Gastrocnemius medialis (tissue), 4 donors: Measurements from ENCODE around the gene CDC5L. TPM values are rescaled to one million over a fixed set of nuclear protein-coding genes. Genes with fewer than 3 reads are reported as not detected.

ENCODE experiments used
- ATAC-seq, 2 donors: fragments of 150-250 bp; one replicate each; pipeline ENCODE4 v1.9.1; 2016
- DNase-seq, 2 donors: peaks; one replicate each; pipeline ENCODE4 v3.0.0-alpha.2; 2019
- H3K27ac ChIP-seq, 4 donors: fragments of 200-600 bp; sonication (generic); 1 replicate in 1 of 4; 2 replicates in 3 of 4; pipeline ENCODE4 v1.5.1; 2016 to 2018; ENCODE audit warnings: mild to moderate bottlenecking in 2 of 4, moderate library complexity in 1 of 4
- H3K27me3 ChIP-seq, 3 donors: fragments of 200-600 bp; sonication (generic) in 2 of 3; 1 replicate in 1 of 3; 2 replicates in 2 of 3; pipeline versions ENCODE4 v1.5.1 to v1.6.0; 2016 to 2019; ENCODE audit warnings: mild to moderate bottlenecking in 1 of 3, moderate library complexity in 1 of 3
- H3K36me3 ChIP-seq, 2 donors: fragments of 200-600 bp; sonication (generic) in 1 of 2; one replicate each; pipeline ENCODE4 v1.5.1; 2017 to 2018
- H3K4me1 ChIP-seq, 2 donors: fragments of 200-600 bp; sonication (generic) in 1 of 2; one replicate each; pipeline ENCODE4 v1.5.1; 2016 to 2017; ENCODE audit warnings: mild to moderate bottlenecking in 2 of 2
- H3K4me3 ChIP-seq, 4 donors: fragments of 200-600 bp; sonication (generic) in 3 of 4; 1 replicate in 1 of 4; 2 replicates in 3 of 4; pipeline ENCODE4 v1.5.1; 2016 to 2019; ENCODE audit warnings: mild to moderate bottlenecking in 2 of 4
- H3K9me3 ChIP-seq, 3 donors: fragments of 200-600 bp; sonication (generic) in 2 of 3; 1 replicate in 1 of 3; 2 replicates in 2 of 3; pipeline ENCODE4 v1.5.1; 2016 to 2019
- POLR2A ChIP-seq, 2 donors: fragments of 450-650 bp; IDR thresholded peaks; one replicate each; pipeline ENCODE4 v1.6.1; 2017; ENCODE audit warnings: antibody characterized with exemption in 2 of 2, mild to moderate bottlenecking in 2 of 2, moderate library complexity in 2 of 2
- in situ Hi-C, 4 donors: fragments of 200-750 bp; cut with MboI; loops; one replicate each; pipeline versions ENCODE4 v1.15.0 to v1.8.0; 2017; ENCODE audit warnings: low sequenced_read_pairs in 4 of 4
- intact Hi-C: fragments of 100-400 bp; cut with DNase I; formaldehyde crosslinking; loops from one replicate; pipeline ENCODE4 v1.15.1; 2023; ENCODE audit warnings: low total_unique reads
- total RNA-seq, 4 donors: library from RNA; depleted of rRNA; stranded (reverse); fragments of >200 nt; gene quantifications; one replicate each; pipeline versions ENCODE4 v1.1.0 to v1.2.3, GENCODE V29; 2016
- TF ChIP-seq, protein P1 (sequence below), 5 experiments: fragments of 450-650 bp in 3 of 5; fragments of 200-600 bp in 2 of 5; sonication (generic) in 2 of 5; IDR thresholded peaks in 4 of 5; conservative IDR thresholded peaks in 1 of 5; 1 replicate in 4 of 5; 2 replicates in 1 of 5; pipeline ENCODE4 v1.5.1; 2016 to 2019; ENCODE audit warnings: antibody characterized with exemption in 5 of 5, mild to moderate bottlenecking in 3 of 5, moderate library complexity in 3 of 5

The CDC5L gene
- total RNA-seq: 10 to 100 TPM; 26.3 to 30.3 (median 27.7) TPM

DNA sequence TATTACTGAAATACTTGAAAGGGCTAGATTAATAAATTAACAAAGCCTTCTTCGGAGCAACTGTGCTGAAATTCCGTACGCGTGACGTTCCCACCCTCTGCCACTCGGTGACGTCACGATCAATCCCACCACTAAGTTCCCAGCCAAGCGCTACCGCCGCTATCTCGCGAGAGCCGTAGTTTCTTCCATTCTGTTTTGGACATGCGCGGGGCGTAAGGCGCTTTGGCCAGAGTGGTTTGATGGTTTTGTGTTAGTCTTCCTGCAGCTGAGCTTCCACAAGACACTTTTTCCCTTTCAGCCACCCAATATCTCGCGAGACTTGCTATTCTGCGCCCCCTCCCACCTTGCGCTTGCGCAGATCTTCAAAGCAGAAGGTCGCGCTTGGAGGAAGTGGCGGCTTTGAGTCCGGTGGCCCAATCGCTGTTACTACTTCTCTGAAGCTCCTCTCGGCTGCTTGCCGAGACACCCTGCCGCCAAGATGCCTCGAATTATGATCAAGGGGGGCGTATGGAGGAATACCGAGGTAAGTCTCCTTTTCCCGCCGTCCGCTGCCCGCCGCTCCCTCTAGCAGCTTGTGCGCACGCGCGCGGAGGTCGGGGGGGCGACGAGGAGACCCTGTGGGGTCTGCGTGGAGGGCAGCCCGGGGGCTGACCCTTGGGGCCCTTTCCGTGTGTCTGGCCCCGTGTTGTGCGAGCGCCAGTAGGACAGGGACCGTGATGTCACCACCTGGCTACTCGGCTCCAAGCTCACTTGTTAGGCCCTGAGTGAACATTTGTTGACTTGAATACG, at the start of gene CDC5L:
Gene CDC5L, plus strand, starts transcription at position 361 of the 789 bp plus-strand sequence. Its CDS starts 118 bp downstream, at position 479.
- in situ Hi-C loops (no loop called here), intact Hi-C loops (loop anchor here (1.0 kb wide), 1 partner anchor 74 kb away; the partner anchor contains the start of gene AARS2)
- ATAC-seq (peak; percentile 93 to 94), DNase-seq (peak; percentile 88 to 94)
- peak within 1 kb of the TSS; percentile 96 to 99 (median 96) for H3K27ac ChIP-seq
- peak; percentile 81 for TF ChIP-seq POLR2A (IDR thresholded peaks at IDR 0.05)
- TF ChIP-seq, protein P1, sequence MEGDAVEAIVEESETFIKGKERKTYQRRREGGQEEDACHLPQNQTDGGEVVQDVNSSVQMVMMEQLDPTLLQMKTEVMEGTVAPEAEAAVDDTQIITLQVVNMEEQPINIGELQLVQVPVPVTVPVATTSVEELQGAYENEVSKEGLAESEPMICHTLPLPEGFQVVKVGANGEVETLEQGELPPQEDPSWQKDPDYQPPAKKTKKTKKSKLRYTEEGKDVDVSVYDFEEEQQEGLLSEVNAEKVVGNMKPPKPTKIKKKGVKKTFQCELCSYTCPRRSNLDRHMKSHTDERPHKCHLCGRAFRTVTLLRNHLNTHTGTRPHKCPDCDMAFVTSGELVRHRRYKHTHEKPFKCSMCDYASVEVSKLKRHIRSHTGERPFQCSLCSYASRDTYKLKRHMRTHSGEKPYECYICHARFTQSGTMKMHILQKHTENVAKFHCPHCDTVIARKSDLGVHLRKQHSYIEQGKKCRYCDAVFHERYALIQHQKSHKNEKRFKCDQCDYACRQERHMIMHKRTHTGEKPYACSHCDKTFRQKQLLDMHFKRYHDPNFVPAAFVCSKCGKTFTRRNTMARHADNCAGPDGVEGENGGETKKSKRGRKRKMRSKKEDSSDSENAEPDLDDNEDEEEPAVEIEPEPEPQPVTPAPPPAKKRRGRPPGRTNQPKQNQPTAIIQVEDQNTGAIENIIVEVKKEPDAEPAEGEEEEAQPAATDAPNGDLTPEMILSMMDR (IDR thresholded peaks at IDR 0.05 in 4 of 5, conservative IDR thresholded peaks at IDR 0.05 in 1 of 5): peak in 1 of 5 experiments; percentile 8
- no peaks in the 10 kb centered on the region for H3K27me3 ChIP-seq
- peaks cover 0 to 18% of the 10 kb centered on the region in 2 donors for H3K36me3 ChIP-seq
- H3K4me1 ChIP-seq: peaks cover 18 to 24% of the 10 kb centered on the region in 2 donors
- H3K9me3 ChIP-seq: no peaks in the 10 kb centered on the region
- peak within 1 kb of the TSS; percentile 91 to 100 (median 94) for H3K4me3 ChIP-seq

DNA sequence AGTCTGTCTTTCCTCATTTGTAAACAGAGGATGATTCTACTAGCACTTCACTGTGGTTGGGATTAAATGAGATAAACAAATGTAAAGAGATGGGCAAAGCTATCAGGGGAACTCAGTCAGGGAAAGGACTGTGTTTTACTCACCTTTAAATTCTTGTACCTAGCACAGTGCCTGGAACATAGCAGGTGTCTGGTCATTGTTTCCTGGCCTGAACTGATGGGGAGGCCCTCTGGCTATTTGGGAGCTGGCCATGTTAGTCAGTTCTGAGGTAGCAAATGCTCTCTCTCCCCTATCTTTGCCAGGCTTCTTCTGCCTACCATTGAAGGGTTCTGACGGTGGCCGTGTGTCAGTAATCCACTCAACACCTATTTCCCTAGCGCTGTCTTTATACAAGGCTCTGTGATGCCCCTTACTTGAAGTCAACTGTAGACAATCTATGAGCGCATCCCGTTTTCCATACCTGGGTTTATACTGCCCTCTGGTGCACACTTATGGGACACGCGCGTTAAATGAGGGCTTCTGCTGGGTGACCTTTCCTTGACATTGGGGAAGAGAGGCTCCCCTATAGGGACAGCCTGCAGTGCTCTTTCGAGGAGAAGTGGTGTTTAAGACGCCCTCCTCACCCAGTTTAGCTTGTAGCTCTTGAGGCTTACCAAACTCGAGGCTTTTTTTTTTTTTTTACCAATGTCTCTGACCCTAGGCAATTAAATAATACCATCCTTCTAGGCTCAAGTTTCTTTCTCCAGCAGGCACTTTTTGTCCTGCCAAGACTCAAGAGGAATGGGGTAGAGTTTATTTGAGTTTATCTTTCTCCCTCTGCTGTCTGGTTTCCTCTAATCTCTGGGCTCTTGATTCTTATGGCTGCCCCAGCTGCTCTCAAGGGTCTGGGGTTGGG, 49.0 kb upstream of the CDC5L start:
- no peaks in the 10 kb centered on the region for H3K4me1 ChIP-seq
- peaks cover 12 to 20% (median 16%) of the 10 kb centered on the region in 3 donors for H3K27me3 ChIP-seq
- no peak overlapping the region for H3K27ac ChIP-seq
- H3K9me3 ChIP-seq: no peaks in the 10 kb centered on the region
- TF ChIP-seq, protein P1 (IDR thresholded peaks at IDR 0.05 in 4 of 5, conservative IDR thresholded peaks at IDR 0.05 in 1 of 5): peak; percentile 37 to 73 (median 68)
- TF ChIP-seq POLR2A (IDR thresholded peaks at IDR 0.05): no peak
- H3K4me3 ChIP-seq: no peak overlapping the region
- in situ Hi-C loops: loop anchor here in 2 of 4 donors (5.0 to 25.0 kb wide), 2 partner anchors 71 to 176 kb away; partner anchors contain the start of genes CAPN11 (in 2 of the 2) and NFKBIE (in 1 of the 2)
- intact Hi-C loops: loop anchor here (1.0 to 5.0 kb wide), 3 partner anchors 70 to 241 kb away; no protein-coding TSS in a partner anchor
- ATAC-seq (peak; percentile 75 to 93), DNase-seq (peak; percentile 13 to 40)
- H3K36me3 ChIP-seq: no peaks in the 10 kb centered on the region

DNA sequence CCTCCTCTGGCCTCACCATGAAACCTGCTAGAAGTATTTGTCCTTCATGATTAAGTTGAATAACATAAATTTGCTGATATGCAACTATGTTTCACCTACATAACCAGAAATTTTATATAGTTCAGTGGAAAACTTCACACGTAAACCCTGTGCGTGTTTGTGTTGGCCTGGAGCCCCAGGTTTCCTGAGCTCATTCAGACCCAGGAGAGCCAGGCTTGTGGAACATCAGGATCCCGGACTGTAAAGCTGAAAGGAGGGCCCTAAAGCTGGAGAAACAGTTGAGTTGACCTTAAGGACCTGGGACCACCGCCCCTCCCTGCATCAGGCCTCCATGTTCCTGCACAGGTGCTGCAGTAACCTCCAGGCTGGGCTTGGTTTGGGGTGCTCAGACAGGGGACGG, 48.2 kb upstream of the CDC5L start:
- intact Hi-C loops: loop anchor here (5.0 kb wide), 2 partner anchors 167 to 242 kb away; no protein-coding TSS in a partner anchor
- in situ Hi-C loops: loop anchor here in 2 of 4 donors (5.0 to 25.0 kb wide), 2 partner anchors 72 to 177 kb away; partner anchors contain the start of genes CAPN11 (in 2 of the 2) and NFKBIE (in 1 of the 2)
- Histone ChIP-seq H3K27me3 (peaks cover 18 to 22% (median 21%) of the 10 kb centered on the region in 3 donors), H3K27ac (no peak overlapping the region), H3K9me3 (no peaks in the 10 kb centered on the region), H3K36me3 (no peaks in the 10 kb centered on the region), H3K4me3 (no peak overlapping the region), H3K4me1 (no peaks in the 10 kb centered on the region)
- TF ChIP-seq POLR2A (IDR thresholded peaks at IDR 0.05): no peak
- TF ChIP-seq, protein P1 (IDR thresholded peaks at IDR 0.05 in 4 of 5, conservative IDR thresholded peaks at IDR 0.05 in 1 of 5): no peak
- DNase-seq: no peak
- no peak for ATAC-seq
